ENCODE measurements around the gene MYO1E.
"Not testable (repeated sequence)": the region's sequence is repeated elsewhere in the genome, so short reads cannot be mapped to it uniquely, and the experiment has no call there.

DNA sequence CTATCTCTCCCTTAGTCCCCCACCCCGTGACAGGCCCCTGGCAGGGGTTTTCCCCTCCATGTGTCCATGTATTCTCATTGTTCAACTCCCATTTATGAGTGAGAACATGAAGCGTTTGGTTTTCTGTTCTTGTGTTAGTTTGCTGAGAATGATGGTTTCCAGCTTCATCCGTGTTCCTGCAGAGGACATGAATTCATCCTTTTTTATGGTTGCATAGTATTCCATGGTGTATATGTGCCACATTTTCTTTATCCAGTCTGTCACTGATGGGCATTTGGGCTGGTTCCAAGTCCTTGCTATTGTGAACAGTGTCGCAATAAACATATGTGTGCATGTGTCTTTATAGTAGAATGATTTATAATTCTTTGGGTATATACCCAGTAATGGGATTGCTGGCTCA lies 247.0 kb downstream of the MYO1E start:
- not testable (repeated sequence) for TF ChIP-seq POLR2AphosphoS5, POLR2A (IDR thresholded peaks at IDR 0.05; ENCODE audit: low read depth, low read length)
